Limb (tissue), 2 donors: ENCODE results near the gene NAP1L4.

Source experiments
- DNase-seq, 2 donors: peaks; one replicate each; pipeline ENCODE4 v3.0.0-alpha.2; 2016; ENCODE audit errors: extremely low spot score in 2 of 2

Gene NAP1L4

DNA sequence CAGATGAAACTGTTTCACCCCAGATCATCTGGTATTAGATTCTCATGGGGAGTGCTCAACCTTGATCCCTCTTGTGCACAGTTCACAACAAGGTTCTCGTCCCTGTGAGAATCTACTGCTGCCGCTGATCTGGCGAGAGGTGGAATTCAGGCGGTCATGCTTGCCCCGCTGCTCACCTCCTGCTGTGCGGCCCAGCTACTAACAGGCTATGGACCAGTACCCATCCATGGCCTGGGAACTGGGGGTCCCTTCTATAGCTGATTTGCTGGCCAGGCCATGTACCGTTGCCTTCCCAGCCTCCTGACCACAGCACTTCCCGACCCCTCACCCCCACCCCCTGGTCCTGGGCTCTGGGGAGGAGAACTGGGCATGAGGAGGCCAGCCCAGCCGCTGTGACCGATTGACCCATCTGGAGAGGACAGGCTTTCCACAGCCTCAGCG, 65.5 kb downstream of the NAP1L4 start:
- no peak for DNase-seq

DNA sequence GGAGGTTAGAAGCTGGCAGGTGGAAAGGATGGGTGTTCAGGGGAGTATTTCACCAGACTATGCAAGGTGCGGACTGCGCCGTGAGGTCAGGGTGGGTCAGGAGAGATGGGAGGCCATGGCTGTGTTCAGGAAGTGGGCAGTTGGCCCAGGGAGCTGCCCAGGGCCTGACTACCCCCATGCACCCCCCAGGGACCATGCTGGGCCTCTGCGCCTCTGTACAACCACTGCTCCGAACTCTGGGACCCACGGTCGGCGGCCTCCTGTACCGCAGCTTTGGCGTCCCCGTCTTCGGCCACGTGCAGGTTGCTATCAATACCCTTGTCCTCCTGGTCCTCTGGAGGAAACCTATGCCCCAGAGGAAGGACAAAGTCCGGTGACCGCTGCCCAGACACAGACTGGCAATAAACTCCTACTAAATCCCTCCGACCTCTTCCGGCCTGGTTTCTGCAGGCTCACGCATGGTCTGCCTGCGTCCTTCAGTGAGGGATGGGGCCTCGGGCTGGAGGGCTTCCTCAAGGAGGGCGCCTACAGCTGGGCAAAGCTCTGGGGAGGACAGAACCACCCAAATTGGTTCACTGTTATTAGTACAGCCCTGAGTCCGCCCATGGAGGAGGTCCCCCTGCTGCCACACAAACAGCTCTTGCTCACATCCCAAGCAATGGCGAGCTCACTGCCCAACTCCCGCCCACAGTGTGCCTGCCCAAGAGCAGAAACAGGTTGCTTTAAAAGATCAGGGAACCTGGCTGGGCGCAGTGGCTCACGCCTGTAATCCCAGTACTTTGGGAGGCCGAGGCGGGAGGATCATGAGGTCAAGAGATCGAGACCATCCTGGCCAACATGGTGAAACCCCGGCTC, 67.1 kb downstream of the NAP1L4 start:
- DNase-seq, result no peak

- DNase-seq, result no peak
Observed at GRCh38 chr11:2924381-2924780, 67.7 kb downstream of the NAP1L4 start.

DNA sequence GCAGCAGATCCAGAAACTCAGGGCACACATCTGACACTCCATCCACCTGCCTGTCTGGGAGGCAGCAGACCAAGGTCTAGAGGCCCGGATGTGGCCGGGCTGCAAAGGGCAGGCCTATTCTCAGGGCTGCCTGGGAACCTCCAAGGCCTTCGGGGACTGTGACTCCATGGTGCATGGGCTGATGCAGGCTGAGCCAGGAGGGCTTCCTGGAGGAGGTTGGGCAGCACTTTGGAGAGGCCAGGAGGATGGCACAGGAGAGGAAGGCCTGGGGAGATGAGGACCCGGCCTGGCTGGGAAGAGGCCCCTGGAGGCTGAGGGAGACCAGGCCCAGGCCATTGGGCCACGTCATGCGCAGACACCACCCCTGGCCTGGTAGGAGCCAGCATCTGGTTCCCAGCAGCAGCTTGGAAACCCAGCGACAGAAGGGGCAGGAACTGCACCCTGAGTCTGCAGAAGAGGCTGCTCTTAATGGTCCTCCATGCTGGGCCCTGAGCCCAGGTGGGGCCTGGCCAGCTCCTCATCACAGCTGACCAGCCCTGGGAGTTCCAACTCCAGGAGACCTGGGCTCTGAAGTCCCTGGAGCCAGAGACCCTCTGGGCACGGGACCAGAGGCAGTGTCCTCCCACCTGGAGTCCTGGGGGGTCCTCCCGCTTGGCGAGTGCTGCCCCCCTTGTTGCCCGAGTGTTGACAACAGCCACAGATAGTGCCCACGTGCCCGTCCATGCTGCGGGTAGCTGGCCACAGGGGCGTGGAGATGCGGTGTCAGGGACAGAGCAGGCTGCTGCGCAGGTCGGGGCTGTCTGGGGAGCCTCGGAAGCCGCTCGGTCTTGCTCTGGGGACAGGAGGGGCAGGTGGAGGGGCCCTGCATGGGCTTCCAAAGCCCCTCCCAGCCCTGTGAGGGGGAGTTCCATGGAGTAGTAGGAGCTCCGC, 68.4 kb downstream of the NAP1L4 start:
- no peak for DNase-seq

- no peak for DNase-seq
Observed at GRCh38 chr11:2922655-2923054, 69.5 kb downstream of the NAP1L4 start.

DNA sequence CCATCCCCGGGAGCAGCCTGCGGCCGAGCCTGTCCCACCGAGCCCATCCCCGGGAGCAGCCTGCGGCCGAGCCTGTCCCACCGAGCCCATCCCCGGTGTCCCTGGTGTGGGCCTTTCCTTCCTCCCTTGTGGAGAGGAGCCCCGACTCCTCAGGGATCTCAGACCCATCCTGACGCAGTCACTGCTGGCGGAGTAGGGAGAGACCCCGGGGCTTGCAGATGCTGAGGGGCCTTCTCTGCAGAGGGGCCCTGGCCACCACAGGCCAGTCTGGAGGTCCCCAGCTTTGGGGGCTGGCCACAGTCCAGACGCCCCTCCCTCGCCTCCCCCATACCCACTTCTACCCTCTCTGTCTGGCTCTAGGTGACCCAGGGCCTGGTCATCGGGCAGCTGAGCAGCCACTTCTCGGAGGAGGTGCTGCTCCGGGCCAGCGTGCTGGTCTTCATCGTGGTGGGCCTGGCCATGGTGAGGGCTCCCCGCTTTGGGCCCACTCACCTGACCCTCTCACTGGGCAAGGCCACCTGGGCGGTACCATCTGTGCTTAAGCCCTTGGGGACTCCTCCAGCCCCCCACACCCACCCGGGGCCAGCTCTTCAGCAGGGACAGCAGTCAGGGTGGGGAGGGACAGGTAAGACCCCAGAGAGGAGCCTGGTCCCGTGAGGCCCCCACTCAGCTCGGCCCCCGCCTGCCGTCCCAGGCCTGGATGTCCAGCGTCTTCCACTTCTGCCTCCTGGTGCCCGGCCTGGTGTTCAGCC, 70.2 kb downstream of the NAP1L4 start:
- DNase-seq, result no peak

DNA sequence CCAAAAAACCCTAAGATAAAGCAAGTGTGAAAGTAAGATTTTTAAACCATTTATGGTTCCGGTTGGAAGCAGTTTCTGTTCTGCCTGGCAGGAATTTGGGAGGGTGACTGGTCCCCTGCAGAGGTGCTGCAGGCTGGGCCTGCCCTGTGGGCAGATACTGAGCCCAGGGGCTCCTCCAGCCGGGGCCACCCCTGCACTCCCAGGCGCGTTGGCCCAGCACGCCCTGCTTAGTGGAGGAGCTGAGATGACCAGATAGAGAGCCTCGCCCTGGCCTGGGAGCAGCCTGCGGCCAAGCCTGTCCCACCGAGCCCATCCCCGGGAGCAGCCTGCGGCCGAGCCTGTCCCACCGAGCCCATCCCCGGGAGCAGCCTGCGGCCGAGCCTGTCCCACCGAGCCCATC, 70.9 kb downstream of the NAP1L4 start:
- DNase-seq, result no peak

GRCh38 chr11:2920343-2920742, 71.8 kb downstream of the NAP1L4 start:
- DNase-seq, result no peak

GRCh38 chr11:2919837-2920236, 72.3 kb downstream of the NAP1L4 start:
- DNase-seq, result no peak

- no peak for DNase-seq
Observed at GRCh38 chr11:2919188-2919587, 72.9 kb downstream of the NAP1L4 start.

DNA sequence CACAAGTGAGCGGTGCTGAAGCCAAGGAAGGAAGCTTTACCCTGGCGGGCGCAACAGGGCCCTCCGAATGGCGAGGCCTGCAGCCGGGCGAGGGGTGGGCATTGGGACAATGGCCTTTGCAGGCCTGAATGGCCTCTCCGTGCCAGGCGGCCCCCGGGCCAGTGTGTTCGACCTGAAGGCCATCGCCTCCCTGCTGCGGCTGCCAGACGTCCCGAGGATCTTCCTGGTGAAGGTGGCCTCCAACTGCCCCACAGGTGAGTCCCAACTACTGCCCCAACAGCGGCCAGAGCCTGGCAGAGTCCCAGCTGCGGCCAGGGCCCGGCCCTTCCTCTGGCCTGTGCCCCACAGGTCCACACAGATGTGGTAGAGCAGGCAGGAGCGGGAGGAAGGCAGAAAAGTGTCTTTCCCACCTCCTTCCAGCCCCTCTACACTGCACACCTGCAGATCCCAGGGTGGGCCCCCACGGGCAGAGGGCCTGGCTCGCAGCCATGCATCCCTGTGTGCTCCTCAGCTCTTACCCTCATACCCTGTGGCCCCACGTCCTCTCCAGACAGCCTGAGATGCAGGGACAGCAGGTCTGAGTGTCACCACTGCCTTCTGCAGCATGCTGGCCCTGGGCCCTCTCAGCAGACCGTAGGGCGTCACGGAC, 74.2 kb downstream of the NAP1L4 start:
- DNase-seq, result no peak

DNA sequence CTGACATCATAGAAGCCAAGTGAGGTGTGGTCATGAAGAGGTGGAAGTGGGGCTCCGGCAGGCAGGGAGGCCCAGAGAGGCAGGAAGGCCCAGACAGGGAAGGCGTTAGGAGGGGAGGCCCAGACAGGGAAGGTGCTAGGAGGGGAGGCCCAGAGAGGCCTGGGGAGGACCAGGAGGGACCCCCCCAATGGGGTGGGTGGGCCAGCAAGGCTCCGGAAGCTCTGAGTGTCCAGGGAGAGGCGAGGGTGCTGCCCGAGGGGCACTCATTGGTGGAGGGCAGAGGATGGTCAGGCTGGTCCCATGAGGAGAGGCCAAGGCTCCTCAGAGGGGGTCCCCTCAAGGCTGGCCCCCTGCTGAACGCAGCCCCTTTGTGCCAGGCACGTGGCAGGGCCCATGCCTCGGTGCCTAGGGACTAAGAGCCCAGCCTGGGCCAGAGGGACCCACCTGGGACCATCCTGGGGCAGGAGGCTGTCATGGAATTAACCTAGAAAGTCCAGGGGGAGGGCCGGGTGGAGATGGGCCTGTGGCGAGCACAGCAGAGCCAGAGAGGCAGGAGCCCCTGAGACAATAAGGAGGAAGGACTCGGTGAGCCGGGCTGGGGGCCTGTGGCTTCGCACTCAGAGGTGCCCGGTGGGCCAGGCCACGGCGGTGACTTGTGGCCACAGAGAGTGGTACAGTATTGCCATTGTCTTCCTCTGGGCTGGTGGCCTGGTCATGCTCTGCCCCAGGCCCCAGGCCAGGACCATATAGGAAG, 75.1 kb downstream of the NAP1L4 start:
- no peak for DNase-seq

GRCh38 chr11:2916114-2916891, 75.8 kb downstream of the NAP1L4 start:
- no peak for DNase-seq

GRCh38 chr11:2915473-2915872, 76.7 kb downstream of the NAP1L4 start:
- no peak for DNase-seq

DNA sequence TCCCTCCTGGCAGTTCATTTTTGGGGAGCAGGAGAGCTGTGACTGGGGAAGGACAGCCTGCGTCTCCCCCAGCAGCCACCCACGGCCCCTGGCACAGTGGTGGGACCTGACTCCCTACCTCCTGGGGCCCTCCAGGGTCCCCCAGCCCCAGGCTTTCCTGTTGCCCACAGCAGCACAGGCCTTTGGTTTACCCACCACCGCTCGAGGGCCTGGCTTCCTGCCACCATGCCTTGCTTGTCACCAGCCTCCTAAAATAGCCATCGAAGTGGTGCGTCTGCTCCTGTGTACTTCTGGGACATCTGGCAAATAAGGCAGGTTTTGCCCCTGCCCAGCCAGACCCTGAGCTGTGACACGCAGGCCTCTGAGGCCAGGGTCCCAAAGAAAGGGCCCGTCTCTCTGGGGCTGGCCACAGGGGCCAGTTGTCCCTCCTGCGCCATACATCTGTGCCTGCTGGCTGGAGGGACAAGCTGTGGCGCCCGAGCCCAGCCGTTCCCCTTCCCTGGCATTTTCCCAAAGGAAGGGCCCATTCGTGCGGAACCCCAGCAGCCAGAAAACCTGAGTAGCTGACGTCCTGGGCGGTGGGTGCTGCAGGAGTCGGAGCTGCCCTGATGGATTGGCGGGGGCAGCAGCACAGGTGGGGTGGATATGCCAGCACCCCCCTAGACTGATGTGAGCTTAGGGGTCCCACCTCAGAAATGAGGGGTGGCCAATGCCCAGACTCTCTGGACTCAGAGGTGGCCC, 77.5 kb downstream of the NAP1L4 start:
- no peak for DNase-seq

GRCh38 chr11:2913776-2914175, 78.4 kb downstream of the NAP1L4 start:
- no peak for DNase-seq

GRCh38 chr11:2913019-2913431, 79.1 kb downstream of the NAP1L4 start:
- DNase-seq, result no peak

- DNase-seq, result no peak
Observed at GRCh38 chr11:2912498-2912897, 79.6 kb downstream of the NAP1L4 start.
